ENCODE data around the gene KRTAP1-1.

DNA sequence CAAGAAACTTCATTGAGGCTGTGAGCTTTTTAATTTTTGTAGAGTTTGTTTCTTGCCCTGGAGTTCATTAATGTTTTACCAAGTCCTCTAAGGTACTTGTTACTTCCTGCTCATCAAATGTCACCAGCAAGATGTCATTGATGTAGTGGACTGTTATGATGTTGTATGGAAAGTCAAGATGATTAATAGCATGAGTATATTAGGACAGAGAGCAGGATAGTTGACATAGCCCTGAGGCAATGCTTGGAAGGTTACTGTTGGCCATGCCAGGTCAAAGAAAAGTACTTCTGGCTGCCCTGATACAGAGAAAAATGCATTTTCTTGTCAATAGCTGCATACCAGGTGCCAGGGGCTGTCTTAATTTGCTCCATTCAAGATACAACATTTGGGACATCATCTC lies 20.9 kb downstream of the KRTAP1-1 start:
- TF ChIP-seq CTCF (IDR thresholded peaks at IDR 0.05; ENCODE audit: low read depth, low read length) (no peak), EZH2phosphoT487 (IDR thresholded peaks at IDR 0.05; ENCODE audit: low read depth) (no peak)

Measured in OCI-LY3 (cell line).